Gastrocnemius medialis (tissue), 4 donors: Measurements from ENCODE around the gene TDRD15. TPM values are rescaled to one million over a fixed set of nuclear protein-coding genes. Genes with fewer than 3 reads are reported as not detected.

Experiments used
- ATAC-seq, 2 donors: fragments of 150-250 bp; one replicate each; pipeline ENCODE4 v1.9.1; 2016
- DNase-seq, 2 donors: peaks; one replicate each; pipeline ENCODE4 v3.0.0-alpha.2; 2019
- H3K27ac ChIP-seq, 4 donors: fragments of 200-600 bp; sonication (generic); 1 replicate in 1 of 4; 2 replicates in 3 of 4; pipeline ENCODE4 v1.5.1; 2016 to 2018; ENCODE audit warnings: mild to moderate bottlenecking in 2 of 4, moderate library complexity in 1 of 4
- H3K27me3 ChIP-seq, 3 donors: fragments of 200-600 bp; sonication (generic) in 2 of 3; 1 replicate in 1 of 3; 2 replicates in 2 of 3; pipeline versions ENCODE4 v1.5.1 to v1.6.0; 2016 to 2019; ENCODE audit warnings: mild to moderate bottlenecking in 1 of 3, moderate library complexity in 1 of 3
- H3K36me3 ChIP-seq, 2 donors: fragments of 200-600 bp; sonication (generic) in 1 of 2; one replicate each; pipeline ENCODE4 v1.5.1; 2017 to 2018
- H3K4me1 ChIP-seq, 2 donors: fragments of 200-600 bp; sonication (generic) in 1 of 2; one replicate each; pipeline ENCODE4 v1.5.1; 2016 to 2017; ENCODE audit warnings: mild to moderate bottlenecking in 2 of 2
- H3K4me3 ChIP-seq, 4 donors: fragments of 200-600 bp; sonication (generic) in 3 of 4; 1 replicate in 1 of 4; 2 replicates in 3 of 4; pipeline ENCODE4 v1.5.1; 2016 to 2019; ENCODE audit warnings: mild to moderate bottlenecking in 2 of 4
- H3K9me3 ChIP-seq, 3 donors: fragments of 200-600 bp; sonication (generic) in 2 of 3; 1 replicate in 1 of 3; 2 replicates in 2 of 3; pipeline ENCODE4 v1.5.1; 2016 to 2019
- CTCF ChIP-seq, 5 experiments: fragments of 450-650 bp in 3 of 5; fragments of 200-600 bp in 2 of 5; sonication (generic) in 2 of 5; IDR thresholded peaks in 4 of 5; conservative IDR thresholded peaks in 1 of 5; 1 replicate in 4 of 5; 2 replicates in 1 of 5; pipeline ENCODE4 v1.5.1; 2016 to 2019; ENCODE audit warnings: antibody characterized with exemption in 5 of 5, mild to moderate bottlenecking in 3 of 5, moderate library complexity in 3 of 5
- POLR2A ChIP-seq, 2 donors: fragments of 450-650 bp; IDR thresholded peaks; one replicate each; pipeline ENCODE4 v1.6.1; 2017; ENCODE audit warnings: antibody characterized with exemption in 2 of 2, mild to moderate bottlenecking in 2 of 2, moderate library complexity in 2 of 2
- in situ Hi-C, 4 donors: fragments of 200-750 bp; cut with MboI; loops; one replicate each; pipeline versions ENCODE4 v1.15.0 to v1.8.0; 2017; ENCODE audit warnings: low sequenced_read_pairs in 4 of 4
- intact Hi-C: fragments of 100-400 bp; cut with DNase I; formaldehyde crosslinking; loops from one replicate; pipeline ENCODE4 v1.15.1; 2023; ENCODE audit warnings: low total_unique reads
- total RNA-seq, 4 donors: library from RNA; depleted of rRNA; stranded (reverse); fragments of >200 nt; gene quantifications; one replicate each; pipeline versions ENCODE4 v1.1.0 to v1.2.3, GENCODE V29; 2016

TDRD15 gene
- under 1 TPM in 1 of 4 donors, not detected in 3; 0.68 TPM for total RNA-seq

DNA sequence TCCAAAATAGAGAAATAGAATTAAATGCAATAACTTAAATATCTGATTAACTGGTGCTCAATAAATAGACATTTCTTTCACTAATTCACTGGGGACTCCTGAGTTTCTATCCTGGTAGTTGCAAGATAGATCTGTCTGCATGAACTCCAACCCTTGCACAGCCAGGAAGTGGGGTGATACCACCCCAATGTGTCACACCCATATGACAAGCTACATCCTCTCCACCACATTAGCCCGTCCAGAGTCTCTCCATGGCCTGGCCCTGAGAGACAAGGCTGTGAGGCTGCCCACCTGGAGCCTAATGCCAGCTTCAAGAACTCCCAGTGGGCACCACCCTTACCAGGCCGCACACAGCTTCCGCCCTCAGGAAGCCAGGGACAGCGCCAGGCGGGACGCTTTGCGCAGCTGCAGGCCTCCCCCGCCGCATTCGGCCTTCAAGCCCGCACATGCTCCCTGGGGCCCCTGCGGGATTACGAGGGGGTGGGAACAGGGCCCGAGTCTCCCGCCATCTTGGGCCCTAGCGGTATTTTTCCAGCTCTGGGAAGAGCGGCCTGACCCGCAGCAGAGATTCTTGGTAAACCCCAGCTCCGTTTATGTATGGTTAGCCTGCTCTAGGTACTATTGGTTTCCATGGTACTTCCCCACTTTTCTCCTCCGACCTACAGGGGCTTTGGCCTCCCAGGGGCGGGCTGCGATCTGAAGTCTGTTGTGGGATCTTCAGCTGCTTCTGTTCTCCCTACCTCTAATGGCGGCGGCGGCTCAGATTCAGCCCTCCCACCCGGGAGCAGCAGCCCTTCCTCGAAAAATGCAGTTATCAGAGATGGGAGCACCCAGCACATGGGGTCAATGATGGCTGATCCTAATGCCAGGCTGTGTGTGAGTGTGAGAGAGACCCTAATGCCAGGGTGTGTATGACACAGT lies at the start of gene TDRD15:
Gene TDRD15, plus strand, starts transcription at position 496 of the 921 bp plus-strand sequence. CDS start 13,500 bp downstream, outside the sequence.
- intact Hi-C loops (no loop called here), in situ Hi-C loops (loop anchor here in 3 of 4 donors (5.0 to 25.0 kb wide), 3 partner anchors 76 to 461 kb away; partner anchors contain the start of genes GDF7 (in 1 of the 3) and HS1BP3 (in 1 of the 3))
- ATAC-seq (no peak), DNase-seq (no peak)
- no peak for TF ChIP-seq CTCF (IDR thresholded peaks at IDR 0.05 in 4 of 5, conservative IDR thresholded peaks at IDR 0.05 in 1 of 5)
- H3K4me3 ChIP-seq = peak within 1 kb of the TSS in 1 of 4 donors; percentile 27
- no peaks in the 10 kb centered on the region for H3K4me1 ChIP-seq
- H3K27ac ChIP-seq = no peak within 1 kb of the TSS
- no peaks in the 10 kb centered on the region for H3K27me3 ChIP-seq
- H3K36me3 ChIP-seq = no peaks in the 10 kb centered on the region
- H3K9me3 ChIP-seq = no peaks in the 10 kb centered on the region

- Histone ChIP-seq H3K27me3 (no peaks in the 10 kb centered on the region), H3K27ac (no peak overlapping the region), H3K9me3 (no peaks in the 10 kb centered on the region), H3K36me3 (no peaks in the 10 kb centered on the region), H3K4me1 (no peaks in the 10 kb centered on the region), H3K4me3 (no peak overlapping the region)
- TF ChIP-seq POLR2A (IDR thresholded peaks at IDR 0.05) = no peak
- no peak for TF ChIP-seq CTCF (IDR thresholded peaks at IDR 0.05 in 4 of 5, conservative IDR thresholded peaks at IDR 0.05 in 1 of 5)
- ATAC-seq = no peak
- in situ Hi-C loops (no loop called here), intact Hi-C loops (no loop called here)
- DNase-seq = no peak
Observed at GRCh38 chr2:21078296-21078695, 45.5 kb upstream of the TDRD15 start.

- H3K27me3 ChIP-seq = no peaks in the 10 kb centered on the region
Observed at GRCh38 chr2:21083482-21083881, 40.3 kb upstream of the TDRD15 start.

DNA sequence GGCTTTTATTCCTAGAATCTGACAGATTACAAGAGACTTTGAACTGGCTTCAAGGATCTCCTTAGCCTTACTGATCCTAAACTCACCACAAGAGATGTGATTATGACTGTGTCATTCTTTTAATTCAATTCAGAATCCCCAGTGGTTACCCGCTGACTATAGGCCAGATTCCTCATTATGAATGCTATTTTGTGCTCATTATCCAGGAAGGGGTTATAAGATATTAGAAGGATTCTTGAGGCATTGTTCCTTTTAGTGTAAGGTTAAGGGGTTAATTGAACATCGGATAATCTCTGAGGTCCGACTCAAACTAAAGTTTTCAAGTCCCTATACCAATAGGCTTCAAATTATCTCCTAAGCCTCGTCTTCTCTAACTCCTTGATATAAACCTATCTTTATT lies 39.4 kb upstream of the TDRD15 start:
- Histone ChIP-seq H3K4me1 (no peaks in the 10 kb centered on the region), H3K9me3 (no peaks in the 10 kb centered on the region), H3K36me3 (no peaks in the 10 kb centered on the region), H3K27me3 (no peaks in the 10 kb centered on the region), H3K27ac (no peak overlapping the region), H3K4me3 (no peak overlapping the region)
- TF ChIP-seq CTCF (IDR thresholded peaks at IDR 0.05 in 4 of 5, conservative IDR thresholded peaks at IDR 0.05 in 1 of 5) (no peak), POLR2A (IDR thresholded peaks at IDR 0.05) (no peak)
- ATAC-seq = no peak
- intact Hi-C loops (no loop called here), in situ Hi-C loops (no loop called here)
- DNase-seq = no peak

More at GRCh38 chr2:21083482-21083881, 40.3 kb upstream of the TDRD15 start:
- in situ Hi-C loops = no loop called here
- Histone ChIP-seq H3K9me3 (no peaks in the 10 kb centered on the region), H3K27ac (no peak overlapping the region), H3K4me1 (no peaks in the 10 kb centered on the region), H3K4me3 (no peak overlapping the region), H3K36me3 (no peaks in the 10 kb centered on the region)
- no peak for TF ChIP-seq CTCF (IDR thresholded peaks at IDR 0.05 in 4 of 5, conservative IDR thresholded peaks at IDR 0.05 in 1 of 5)
- no peak for TF ChIP-seq POLR2A (IDR thresholded peaks at IDR 0.05)
- DNase-seq (no peak), ATAC-seq (no peak)
- intact Hi-C loops = no loop called here
